Measurements from ENCODE around the gene MYO1E.

DNA sequence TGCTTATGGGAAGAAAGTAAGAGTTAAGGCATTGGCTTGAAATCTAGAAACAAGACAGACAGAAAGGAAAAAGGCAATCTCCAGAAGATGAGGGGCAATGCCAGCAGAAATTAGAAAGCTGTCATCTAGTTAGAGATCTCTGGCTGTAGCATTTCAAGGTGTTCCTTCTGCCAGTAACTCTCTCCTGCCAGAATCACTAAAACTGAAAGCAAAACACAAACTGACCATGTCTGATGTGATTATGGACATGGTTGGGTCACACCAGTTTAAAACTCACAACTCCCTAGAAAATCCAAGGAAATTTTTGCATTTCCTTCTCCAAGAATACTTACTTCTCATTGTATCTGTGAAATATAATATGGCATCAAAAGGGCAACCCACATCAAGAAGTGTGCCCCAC, 83.1 kb downstream of the MYO1E start:
- no peak for TF ChIP-seq POLR2A (IDR thresholded peaks at IDR 0.05)
- TF ChIP-seq, protein P1, sequence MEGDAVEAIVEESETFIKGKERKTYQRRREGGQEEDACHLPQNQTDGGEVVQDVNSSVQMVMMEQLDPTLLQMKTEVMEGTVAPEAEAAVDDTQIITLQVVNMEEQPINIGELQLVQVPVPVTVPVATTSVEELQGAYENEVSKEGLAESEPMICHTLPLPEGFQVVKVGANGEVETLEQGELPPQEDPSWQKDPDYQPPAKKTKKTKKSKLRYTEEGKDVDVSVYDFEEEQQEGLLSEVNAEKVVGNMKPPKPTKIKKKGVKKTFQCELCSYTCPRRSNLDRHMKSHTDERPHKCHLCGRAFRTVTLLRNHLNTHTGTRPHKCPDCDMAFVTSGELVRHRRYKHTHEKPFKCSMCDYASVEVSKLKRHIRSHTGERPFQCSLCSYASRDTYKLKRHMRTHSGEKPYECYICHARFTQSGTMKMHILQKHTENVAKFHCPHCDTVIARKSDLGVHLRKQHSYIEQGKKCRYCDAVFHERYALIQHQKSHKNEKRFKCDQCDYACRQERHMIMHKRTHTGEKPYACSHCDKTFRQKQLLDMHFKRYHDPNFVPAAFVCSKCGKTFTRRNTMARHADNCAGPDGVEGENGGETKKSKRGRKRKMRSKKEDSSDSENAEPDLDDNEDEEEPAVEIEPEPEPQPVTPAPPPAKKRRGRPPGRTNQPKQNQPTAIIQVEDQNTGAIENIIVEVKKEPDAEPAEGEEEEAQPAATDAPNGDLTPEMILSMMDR (IDR thresholded peaks at IDR 0.05), result no peak

Measured in uterus (tissue), 2 donors.